ENCODE data around the gene LCE7A. TPM values are rescaled to one million over a fixed set of nuclear protein-coding genes. Genes with fewer than 3 reads are reported as not detected.

Gene LCE7A
- total RNA-seq, 1 experiment from 2014 or later = not detected

DNA sequence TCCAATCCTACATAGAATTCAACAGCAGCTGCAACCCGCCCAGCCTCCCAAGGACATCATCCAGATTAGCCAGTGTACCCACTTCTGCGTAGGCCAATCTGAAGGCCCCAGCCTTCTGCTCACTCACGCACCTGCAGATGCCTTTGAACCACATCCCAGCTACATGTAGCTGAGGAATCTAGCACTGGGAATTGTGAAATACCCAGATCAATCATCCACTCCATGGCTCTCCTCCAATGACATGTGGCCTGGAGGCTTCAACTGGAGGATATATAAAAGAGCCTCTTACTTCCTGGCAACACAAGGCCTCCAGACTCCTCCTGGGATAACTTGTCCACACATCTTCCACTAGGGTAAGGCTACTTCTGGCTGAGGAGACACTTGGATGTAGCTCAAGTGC lies 17.2 kb upstream of the LCE7A start, which contains the start of gene LCE6A:
Gene LCE6A (plus strand): TSS at position 301 of the 400 bp plus-strand sequence. CDS start 665 bp downstream, outside the sequence.
- H2AFZ ChIP-seq (ENCODE audit: low read length) = no peak within 1 kb of the TSS
- H3K23me2 ChIP-seq (ENCODE audit: insufficient read length, low read depth, low read length, poor library complexity, severe bottlenecking) = no peaks in the 10 kb centered on the region
- H4K91ac ChIP-seq (ENCODE audit: insufficient read length, low read depth, low read length) = no peak within 1 kb of the TSS
- no peak within 1 kb of the TSS; a peak in 1 of 7 replicates for H3K27ac Mint-ChIP-seq
- TF ChIP-seq CTCF (conservative IDR thresholded peaks at IDR 0.05) = no peak
- H3K4me1 ChIP-seq (ENCODE audit: insufficient read depth, low read length) = no peaks in the 10 kb centered on the region
- no peak within 1 kb of the TSS for H3K56ac ChIP-seq (ENCODE audit: insufficient read length, low read depth, low read length)
- no peak within 1 kb of the TSS for H3K27ac ChIP-seq (ENCODE audit: insufficient read length, low read depth, low read length)
- no CpG with 5 or more reads among the region's 3 CpGs for WGBS (ENCODE audit: extremely low coverage, insufficient read length, low lambda C conversion rate)
- no peak within 1 kb of the TSS for H3K18ac ChIP-seq (ENCODE audit: insufficient read length, low read depth, low read length)
- H3K9ac ChIP-seq (ENCODE audit: extremely low read depth, insufficient read length, low read length) = no peak within 1 kb of the TSS
- peaks cover 0 to 27% (median 3%) of the 10 kb centered on the region in 3 experiments; a peak in 5 of 7 replicates for H3K36me3 Mint-ChIP-seq (ENCODE audit: insufficient read depth in 1 of 3, low read depth in 3 of 3)
- no peak within 1 kb of the TSS for H2BK12ac ChIP-seq (ENCODE audit: insufficient read length, low read depth, low read length)
- DNase-seq = no peak
- no peak within 1 kb of the TSS for H3K14ac ChIP-seq (ENCODE audit: insufficient read depth, low read length)
- no peak within 1 kb of the TSS for H3K4me3 Mint-ChIP-seq
- no peak within 1 kb of the TSS for H4K8ac ChIP-seq (replicated peaks; ENCODE audit: insufficient read length, low read depth, low read length)
- H2BK120ac ChIP-seq (ENCODE audit: low read depth, low read length, poor library complexity, severe bottlenecking) = no peak within 1 kb of the TSS
- H3K9me3 ChIP-seq (ENCODE audit: control insufficient read depth, low read depth, low read length) = peaks cover 70% of the 10 kb centered on the region
- H3K27me3 ChIP-seq (ENCODE audit: insufficient read depth, low read length) = no peaks in the 10 kb centered on the region
- no peak within 1 kb of the TSS for H4K5ac ChIP-seq (ENCODE audit: insufficient read length, low read depth, low read length)
- no peaks in the 10 kb centered on the region for H3K4me1 Mint-ChIP-seq
- H4K20me1 ChIP-seq (ENCODE audit: control insufficient read depth, insufficient read depth, insufficient read length) = no peaks in the 10 kb centered on the region
- peaks cover 72 to 73% of the 10 kb centered on the region in 2 experiments for H3K9me3 Mint-ChIP-seq
- no peak within 1 kb of the TSS for H2BK15ac ChIP-seq (ENCODE audit: low read depth, low read length)
- H3K27me3 Mint-ChIP-seq (ENCODE audit: low read depth) = no peaks in the 10 kb centered on the region
- H3K4me2 ChIP-seq (ENCODE audit: insufficient read depth, insufficient read length, low read length) = no peak within 1 kb of the TSS
- H3T11ph ChIP-seq (ENCODE audit: low read length) = no peak within 1 kb of the TSS
- H3K23ac ChIP-seq (ENCODE audit: insufficient read length, low read depth, low read length) = no peak within 1 kb of the TSS
- H3K79me2 ChIP-seq (ENCODE audit: insufficient read depth, low read length) = no peaks in the 10 kb centered on the region
- no peak within 1 kb of the TSS for H2AK5ac ChIP-seq (ENCODE audit: insufficient read length, low read length)
- no peak within 1 kb of the TSS for H2BK5ac ChIP-seq (ENCODE audit: insufficient read length, low read length)
- H3K79me1 ChIP-seq (ENCODE audit: insufficient read depth, low read depth, low read length, poor library complexity, severe bottlenecking) = no peaks in the 10 kb centered on the region
- H2BK20ac ChIP-seq (ENCODE audit: low read depth, low read length, poor library complexity, severe bottlenecking) = no peak within 1 kb of the TSS
- H3K4ac ChIP-seq (ENCODE audit: low read depth, low read length) = no peak within 1 kb of the TSS

All from H9 (cell line).